Cardiac muscle cell (in vitro differentiated cells and primary cell): ENCODE measurements around the gene IMMP2L. TPM values are rescaled to one million over a fixed set of nuclear protein-coding genes. Genes with fewer than 3 reads are reported as not detected.

Source experiments
- DNase-seq, 2 donors: peaks; one replicate each; pipeline versions ENCODE4 v3.0.0 to v3.0.0-alpha.2; 2010 to 2017; ENCODE audit warnings: low read depth in 1 of 2, low spot score in 1 of 2
- H3K27ac ChIP-seq: fragments of 200-600 bp; sonication (generic); 2 replicates; pipeline ENCODE4 v1.5.1; 2016
- H3K27me3 ChIP-seq: fragments of 200-600 bp; sonication (generic); 2 replicates; pipeline ENCODE4 v1.6.0; 2016; ENCODE audit warnings: control low read depth
- H3K36me3 ChIP-seq: fragments of 200-600 bp; sonication (generic); 2 replicates; pipeline ENCODE4 v1.5.1; 2016; ENCODE audit warnings: control low read depth
- H3K4me1 ChIP-seq: fragments of 200-600 bp; sonication (generic); 2 replicates; pipeline ENCODE4 v1.8.1; 2017; ENCODE audit warnings: low read depth, mild to moderate bottlenecking, mixed run types
- H3K4me3 ChIP-seq: fragments of 200-600 bp; sonication (generic); 2 replicates; pipeline ENCODE4 v1.5.1; 2016; ENCODE audit warnings: mild to moderate bottlenecking
- H3K9me3 ChIP-seq: fragments of 200-600 bp; sonication (generic); 2 replicates; pipeline ENCODE4 v1.5.1; 2017; ENCODE audit warnings: low read depth, mild to moderate bottlenecking, control low read depth
- polyA plus RNA-seq: library from polyadenylated mRNA; unstranded; fragments of >200 nt; fragmentation: Nextera tagmentation; extraction: Ambion mirVana; gene quantifications from 2 replicates; pipeline ENCODE4 v1.2.1, GENCODE V29; 2016
- total RNA-seq: library from RNA; depleted of rRNA; stranded (reverse); fragments of >200 nt; gene quantifications from 2 replicates; pipeline ENCODE4 v1.2.3, GENCODE V29; 2016
- TF ChIP-seq, protein P1 (sequence below): IDR thresholded peaks from 2 replicates; pipeline ENCODE4 v1.5.1; 2012; ENCODE audit warnings: low read depth, mild to moderate bottlenecking, low read length

IMMP2L gene
- total and polyA plus RNA-seq, 2 experiments from 2014 or later = 6.0 to 11.9 TPM

- Histone ChIP-seq H3K4me3 (no peak overlapping the region), H3K27me3 (no peaks in the 10 kb centered on the region), H3K27ac (no peak overlapping the region), H3K36me3 (no peaks in the 10 kb centered on the region), H3K9me3 (no peaks in the 10 kb centered on the region), H3K4me1 (no peaks in the 10 kb centered on the region)
- DNase-seq = no peak
- TF ChIP-seq, protein P1, sequence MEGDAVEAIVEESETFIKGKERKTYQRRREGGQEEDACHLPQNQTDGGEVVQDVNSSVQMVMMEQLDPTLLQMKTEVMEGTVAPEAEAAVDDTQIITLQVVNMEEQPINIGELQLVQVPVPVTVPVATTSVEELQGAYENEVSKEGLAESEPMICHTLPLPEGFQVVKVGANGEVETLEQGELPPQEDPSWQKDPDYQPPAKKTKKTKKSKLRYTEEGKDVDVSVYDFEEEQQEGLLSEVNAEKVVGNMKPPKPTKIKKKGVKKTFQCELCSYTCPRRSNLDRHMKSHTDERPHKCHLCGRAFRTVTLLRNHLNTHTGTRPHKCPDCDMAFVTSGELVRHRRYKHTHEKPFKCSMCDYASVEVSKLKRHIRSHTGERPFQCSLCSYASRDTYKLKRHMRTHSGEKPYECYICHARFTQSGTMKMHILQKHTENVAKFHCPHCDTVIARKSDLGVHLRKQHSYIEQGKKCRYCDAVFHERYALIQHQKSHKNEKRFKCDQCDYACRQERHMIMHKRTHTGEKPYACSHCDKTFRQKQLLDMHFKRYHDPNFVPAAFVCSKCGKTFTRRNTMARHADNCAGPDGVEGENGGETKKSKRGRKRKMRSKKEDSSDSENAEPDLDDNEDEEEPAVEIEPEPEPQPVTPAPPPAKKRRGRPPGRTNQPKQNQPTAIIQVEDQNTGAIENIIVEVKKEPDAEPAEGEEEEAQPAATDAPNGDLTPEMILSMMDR = no peak
These were observed 811.2 kb downstream of the IMMP2L start for GRCh38 chr7:110750931-110751605.

- DNase-seq = no peak
- no peaks in the 10 kb centered on the region for H3K9me3 ChIP-seq
- TF ChIP-seq, protein P1 = no peak
- peaks cover 5% of the 10 kb centered on the region for H3K4me1 ChIP-seq
- no peak overlapping the region for H3K27ac ChIP-seq
- no peak overlapping the region for H3K4me3 ChIP-seq
- no peaks in the 10 kb centered on the region for H3K27me3 ChIP-seq
- no peaks in the 10 kb centered on the region for H3K36me3 ChIP-seq
These were observed 829.1 kb downstream of the IMMP2L start for GRCh38 chr7:110733221-110733620.

DNA sequence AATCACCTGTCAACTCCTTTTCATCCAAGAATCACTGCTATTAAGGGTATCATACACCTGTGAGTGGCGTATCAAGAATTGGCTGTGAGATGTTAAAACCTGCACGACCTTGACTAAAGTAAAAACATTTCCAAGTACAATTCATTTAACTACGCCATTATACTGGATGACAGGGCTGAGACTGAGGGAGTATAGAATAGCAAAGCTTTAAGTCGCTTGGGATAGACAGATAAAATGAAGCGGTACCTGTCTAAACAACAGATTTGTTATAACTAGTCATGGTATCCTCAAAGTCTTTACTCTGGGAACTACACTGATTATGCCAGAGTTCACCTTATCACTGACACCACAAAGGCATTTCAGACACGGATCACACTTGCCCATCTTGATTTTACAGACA lies 837.5 kb downstream of the IMMP2L start:
- DNase-seq = no peak

GRCh38 chr7:110721395-110721794 lies 840.9 kb downstream of the IMMP2L start:
- DNase-seq = no peak
- no peak overlapping the region for H3K4me3 ChIP-seq
- H3K4me1 ChIP-seq = peaks cover 11% of the 10 kb centered on the region
- TF ChIP-seq, protein P1 = no peak
- no peaks in the 10 kb centered on the region for H3K36me3 ChIP-seq
- no peak overlapping the region for H3K27ac ChIP-seq
- no peaks in the 10 kb centered on the region for H3K9me3 ChIP-seq
- H3K27me3 ChIP-seq = no peaks in the 10 kb centered on the region

More for the DNA sequence above, 837.5 kb downstream of the IMMP2L start:
- TF ChIP-seq, protein P1 = no peak
- Histone ChIP-seq H3K36me3 (no peaks in the 10 kb centered on the region), H3K4me3 (no peak overlapping the region), H3K4me1 (peaks cover 6% of the 10 kb centered on the region), H3K27me3 (no peaks in the 10 kb centered on the region), H3K9me3 (no peaks in the 10 kb centered on the region), H3K27ac (no peak overlapping the region)

DNA sequence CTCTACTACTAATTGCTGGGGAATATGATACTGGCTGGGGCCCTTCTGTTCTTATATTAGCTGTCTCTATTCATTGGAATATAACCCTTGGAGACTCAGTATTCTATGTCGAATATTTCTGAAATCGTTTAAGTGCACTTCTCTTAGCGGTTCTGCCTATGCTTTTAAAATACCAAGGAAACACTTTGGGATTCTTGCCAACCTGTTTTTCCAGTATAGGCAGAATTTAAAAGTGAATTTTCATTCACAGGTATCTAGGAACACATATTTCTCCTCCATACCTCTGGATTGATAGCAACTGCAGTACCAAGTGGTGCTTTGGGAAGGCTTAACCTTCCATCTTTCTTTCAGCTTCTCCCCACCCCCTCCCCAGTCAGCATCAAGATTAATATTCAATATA lies 841.7 kb downstream of the IMMP2L start:
- Histone ChIP-seq H3K27ac (no peak overlapping the region), H3K27me3 (no peaks in the 10 kb centered on the region), H3K4me1 (peaks cover 16% of the 10 kb centered on the region), H3K9me3 (no peaks in the 10 kb centered on the region), H3K36me3 (no peaks in the 10 kb centered on the region), H3K4me3 (no peak overlapping the region)
- DNase-seq = no peak
- TF ChIP-seq, protein P1 = no peak
